Adrenal gland (tissue), 12 donors: ENCODE data around the gene USP6. TPM values are rescaled to one million over a fixed set of nuclear protein-coding genes. Genes with fewer than 3 reads are reported as not detected.
"Not testable (repeated sequence)": the region's sequence is repeated elsewhere in the genome, so short reads cannot be mapped to it uniquely, and the experiment has no call there.

Source experiments
- DNase-seq, 7 donors: peaks; one replicate each; pipeline ENCODE4 v3.0.0-alpha.2; 2019 to 2020
- H3K27ac ChIP-seq, 5 donors: fragments of 200-600 bp; sonication (generic) in 4 of 5; 1 replicate in 3 of 5; 2 replicates in 2 of 5; pipeline versions ENCODE4 v1.5.1 to v1.8.0; 2016 to 2020; ENCODE audit warnings: mild to moderate bottlenecking in 1 of 5
- H3K27me3 ChIP-seq: fragments of 200-600 bp; 2 replicates; pipeline ENCODE4 v1.8.0; 2021
- H3K36me3 ChIP-seq, 2 donors: fragments of 200-600 bp; replicated peaks in 1 of 2; 1 replicate in 1 of 2; 2 replicates in 1 of 2; pipeline versions ENCODE4 v1.5.1 to v1.8.0; 2018 to 2022
- H3K4me1 ChIP-seq, 2 donors: fragments of 200-600 bp; replicated peaks in 1 of 2; 1 replicate in 1 of 2; 2 replicates in 1 of 2; pipeline versions ENCODE4 v1.5.1 to v1.8.0; 2018 to 2021
- H3K4me3 ChIP-seq, 4 donors: fragments of 200-600 bp; sonication (generic) in 3 of 4; one replicate each; pipeline ENCODE4 v1.5.1; 2016 to 2018
- H3K9me3 ChIP-seq, 3 donors: fragments of 200-600 bp; sonication (generic) in 1 of 3; replicated peaks in 1 of 3; 1 replicate in 2 of 3; 2 replicates in 1 of 3; pipeline versions ENCODE4 v1.5.1 to v1.8.0; 2016 to 2021
- POLR2A ChIP-seq, 2 donors: fragments of 450-650 bp; IDR thresholded peaks; one replicate each; pipeline ENCODE4 v1.6.1; 2017; ENCODE audit warnings: antibody characterized with exemption in 2 of 2, mild to moderate bottlenecking in 2 of 2, moderate library complexity in 1 of 2
- WGBS, 4 donors: extraction: QIAGEN DNeasy Blood & Tissue Kit in 2 of 4; methylation state at CpG; one replicate each; pipeline versions ENCODE4 v1.1.5 to v1.1.7; 2013 to 2017; 5-methylcytosine and 5-hydroxymethylcytosine counted together
- intact Hi-C, 2 donors: fragments of 100-400 bp; cut with DNase I; formaldehyde crosslinking; loops; one replicate each; pipeline versions ENCODE4 v1.14.1 to v1.15.0; 2022 to 2023
- polyA plus RNA-seq, 3 donors: library from polyadenylated mRNA; stranded (reverse); fragments of 200-250 nt in 2 of 3; fragments of 350-450 nt in 1 of 3; fragmentation: Illumina TruSeq in 1 of 3; extraction: RNeasy Lipid Tissue Mini Kit (QIAGEN cat#74804) in 1 of 3; gene quantifications; one replicate each; pipeline ENCODE4 v1.2.3, GENCODE V29; 2013 to 2014
- total RNA-seq, 9 donors: library from RNA; depleted of rRNA in 4 of 9; stranded (reverse); fragments of >200 nt in 4 of 9; fragments of 120-200 nt in 1 of 9; fragmentation: NEBNext Ultra II Directional in 1 of 9; extraction: Animal tissue kit (Norgen Biotek cat#: 25700) in 1 of 9; gene quantifications; one replicate each; pipeline versions ENCODE4 v1.1.0 to v1.2.4, GENCODE V29; 2013 to 2023
- TF ChIP-seq, protein P1 (sequence below), 6 experiments: fragments of 450-650 bp in 4 of 6; fragments of 200-600 bp in 2 of 6; sonication (generic) in 1 of 6; IDR thresholded peaks; 1 replicate in 5 of 6; 2 replicates in 1 of 6; pipeline versions ENCODE4 v1.5.1 to v1.8.0; 2016 to 2021; ENCODE audit warnings: antibody characterized with exemption in 6 of 6, mild to moderate bottlenecking in 2 of 6, moderate library complexity in 1 of 6
- donor health status: healthy with polysubstance abuse.
- donor health status: Bipolar disorder and iron deficiency.
- donor health status: DM: yes; HTN: yes; CAD: no.
- donor health status: DM: no; HTN: no; CAD: no.
- donor health status: DM: no; HTN: no; CAD: no.
- donor health status: DM: yes; HTN: yes; CAD: no.

The USP6 gene
- total and polyA plus RNA-seq, 12 donors: 0.04 to 0.40 (median 0.14) TPM; not detected in 3

DNA sequence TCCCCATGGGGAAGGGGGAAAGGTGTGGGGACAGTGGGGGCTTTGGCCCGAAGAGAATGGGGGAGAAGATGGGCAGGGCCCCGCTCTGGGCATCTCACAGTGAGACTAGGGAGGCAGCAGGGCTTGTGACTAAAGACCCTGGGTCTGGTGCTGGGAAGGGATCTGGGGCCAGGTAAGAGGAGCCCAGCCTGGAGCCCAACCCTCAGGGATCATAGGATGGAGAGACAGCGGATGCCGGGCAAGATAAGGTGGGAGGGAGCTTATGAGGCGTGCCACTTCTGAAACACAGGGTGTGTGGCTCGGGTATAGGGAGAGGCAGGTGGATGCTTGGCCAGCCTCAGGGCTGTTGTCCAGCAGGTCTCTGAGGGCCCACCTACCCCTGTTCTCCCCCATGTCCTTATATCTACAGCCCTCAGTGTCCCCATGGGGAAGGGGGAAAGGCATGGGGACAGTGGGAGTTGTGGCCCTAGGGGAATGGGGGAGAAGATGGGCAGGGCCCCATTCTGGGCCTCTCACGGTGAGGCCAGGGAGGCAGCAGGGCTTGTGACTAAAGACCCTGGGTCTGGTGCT lies 15.4 kb downstream of the USP6 start:
- no peak for DNase-seq

GRCh38 chr17:5131799-5132502 lies 16.1 kb downstream of the USP6 start:
- H3K4me3 ChIP-seq, intact Hi-C loops, H3K27ac ChIP-seq, H3K4me1 ChIP-seq, H3K27me3 ChIP-seq, H3K9me3 ChIP-seq, H3K36me3 ChIP-seq, DNase-seq: not testable (repeated sequence)
- WGBS, 4 donors: 73 to 90% (median 83%) methylated on average over 11 to 16 of the region's 16 CpGs

More for the DNA sequence above, 15.4 kb downstream of the USP6 start:
- Histone ChIP-seq H3K4me3 (no peak overlapping the region), H3K36me3 (no peaks in the 10 kb centered on the region), H3K27ac (no peak overlapping the region), H3K27me3 (no peaks in the 10 kb centered on the region), H3K4me1 (no peaks in the 10 kb centered on the region), H3K9me3 (no peaks in the 10 kb centered on the region)
- 79 to 96% (median 85%) methylated on average over 6 to 7 of the region's 7 CpGs for WGBS, 4 donors
- intact Hi-C loops: no loop called here
- TF ChIP-seq, protein P1, sequence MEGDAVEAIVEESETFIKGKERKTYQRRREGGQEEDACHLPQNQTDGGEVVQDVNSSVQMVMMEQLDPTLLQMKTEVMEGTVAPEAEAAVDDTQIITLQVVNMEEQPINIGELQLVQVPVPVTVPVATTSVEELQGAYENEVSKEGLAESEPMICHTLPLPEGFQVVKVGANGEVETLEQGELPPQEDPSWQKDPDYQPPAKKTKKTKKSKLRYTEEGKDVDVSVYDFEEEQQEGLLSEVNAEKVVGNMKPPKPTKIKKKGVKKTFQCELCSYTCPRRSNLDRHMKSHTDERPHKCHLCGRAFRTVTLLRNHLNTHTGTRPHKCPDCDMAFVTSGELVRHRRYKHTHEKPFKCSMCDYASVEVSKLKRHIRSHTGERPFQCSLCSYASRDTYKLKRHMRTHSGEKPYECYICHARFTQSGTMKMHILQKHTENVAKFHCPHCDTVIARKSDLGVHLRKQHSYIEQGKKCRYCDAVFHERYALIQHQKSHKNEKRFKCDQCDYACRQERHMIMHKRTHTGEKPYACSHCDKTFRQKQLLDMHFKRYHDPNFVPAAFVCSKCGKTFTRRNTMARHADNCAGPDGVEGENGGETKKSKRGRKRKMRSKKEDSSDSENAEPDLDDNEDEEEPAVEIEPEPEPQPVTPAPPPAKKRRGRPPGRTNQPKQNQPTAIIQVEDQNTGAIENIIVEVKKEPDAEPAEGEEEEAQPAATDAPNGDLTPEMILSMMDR (IDR thresholded peaks at IDR 0.05): no peak
- no peak for TF ChIP-seq POLR2A (IDR thresholded peaks at IDR 0.05)

DNA sequence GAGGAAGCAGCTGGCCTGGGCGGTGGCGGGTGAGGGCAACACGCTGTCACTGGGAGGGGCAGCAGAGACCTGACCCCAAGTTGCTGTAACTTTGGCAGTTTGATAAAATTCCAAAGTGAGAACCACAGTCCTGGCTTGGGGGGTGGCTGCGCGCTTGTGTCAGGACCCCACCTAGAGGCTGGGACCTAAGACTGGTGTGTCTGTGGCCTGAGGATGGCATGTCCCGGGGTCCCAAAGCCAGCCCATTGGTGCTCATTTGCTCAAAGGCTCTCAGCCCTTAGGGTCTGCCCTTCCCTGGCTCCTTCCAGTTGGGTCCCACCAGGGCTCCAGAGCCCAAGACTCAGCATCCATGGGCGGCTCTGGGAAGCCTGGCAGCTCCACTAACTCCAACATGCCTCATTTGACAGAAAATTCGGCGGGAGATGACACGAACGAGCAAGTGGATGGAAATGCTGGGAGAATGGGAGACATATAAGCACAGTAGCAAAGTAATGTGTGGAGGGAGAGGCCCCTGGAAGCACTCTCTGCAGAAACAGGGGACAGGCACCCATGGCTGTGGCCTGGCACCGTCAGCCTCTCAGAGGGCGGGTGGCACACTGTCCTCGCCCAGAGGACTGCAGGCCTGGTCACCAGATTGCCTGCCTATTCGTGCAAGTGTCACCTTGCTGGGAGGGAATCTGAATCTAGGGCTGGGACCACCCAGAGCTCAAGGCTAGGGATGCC lies 16.8 kb downstream of the USP6 start:
- peak in 1 of 7 donors; percentile 10 for DNase-seq
- H3K27me3 ChIP-seq, H3K27ac ChIP-seq, H3K4me1 ChIP-seq, H3K4me3 ChIP-seq, H3K9me3 ChIP-seq, H3K36me3 ChIP-seq, intact Hi-C loops: not testable (repeated sequence)
- 91 to 94% (median 92%) methylated on average over 9 to 15 of the region's 15 CpGs for WGBS, 4 donors

GRCh38 chr17:5133311-5133710 lies 17.5 kb downstream of the USP6 start:
- H3K27ac ChIP-seq: no peak overlapping the region
- no peaks in the 10 kb centered on the region for H3K27me3 ChIP-seq
- no peaks in the 10 kb centered on the region for H3K9me3 ChIP-seq
- WGBS, 4 donors: 73 to 89% (median 79%) methylated on average over 6 to 8 of the region's 8 CpGs
- no peak for DNase-seq
- no peak for TF ChIP-seq POLR2A (IDR thresholded peaks at IDR 0.05)
- TF ChIP-seq, protein P1 (IDR thresholded peaks at IDR 0.05): no peak
- H3K4me1 ChIP-seq: no peaks in the 10 kb centered on the region
- no peak overlapping the region for H3K4me3 ChIP-seq
- no peaks in the 10 kb centered on the region for H3K36me3 ChIP-seq
- intact Hi-C loops: no loop called here

GRCh38 chr17:5133961-5134360 lies 18.1 kb downstream of the USP6 start:
- H3K27ac ChIP-seq, H3K36me3 ChIP-seq, H3K9me3 ChIP-seq, H3K4me1 ChIP-seq, intact Hi-C loops, H3K4me3 ChIP-seq, DNase-seq, H3K27me3 ChIP-seq: not testable (repeated sequence)
- WGBS, 4 donors: 86 to 90% (median 87%) methylated on average over 7 to 8 of the region's 8 CpGs

DNA sequence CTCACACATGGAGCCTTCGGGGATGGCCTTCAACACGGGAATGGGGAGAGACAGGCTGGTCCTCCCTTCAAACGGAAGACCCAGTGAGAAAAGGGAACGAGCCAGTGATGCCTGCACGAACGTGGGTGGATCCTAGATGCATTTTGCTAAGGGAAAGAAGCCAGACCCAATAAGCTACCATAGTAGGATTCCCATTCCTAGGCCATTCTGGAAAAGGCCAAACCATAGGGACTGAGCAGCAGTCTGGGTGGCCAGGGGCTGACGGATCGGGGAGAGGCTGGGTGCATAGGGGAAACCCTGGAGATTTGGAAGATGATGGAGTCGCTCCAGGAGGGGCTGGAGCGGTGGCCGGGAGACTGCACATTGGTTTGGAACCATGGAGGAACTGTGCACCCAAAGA lies 18.7 kb downstream of the USP6 start:
- H3K36me3 ChIP-seq, intact Hi-C loops, H3K4me3 ChIP-seq, H3K27ac ChIP-seq, DNase-seq, H3K9me3 ChIP-seq, H3K27me3 ChIP-seq, H3K4me1 ChIP-seq: not testable (repeated sequence)
- 81 to 88% (median 84%) methylated on average over 11 of the region's 11 CpGs for WGBS, 4 donors

DNA sequence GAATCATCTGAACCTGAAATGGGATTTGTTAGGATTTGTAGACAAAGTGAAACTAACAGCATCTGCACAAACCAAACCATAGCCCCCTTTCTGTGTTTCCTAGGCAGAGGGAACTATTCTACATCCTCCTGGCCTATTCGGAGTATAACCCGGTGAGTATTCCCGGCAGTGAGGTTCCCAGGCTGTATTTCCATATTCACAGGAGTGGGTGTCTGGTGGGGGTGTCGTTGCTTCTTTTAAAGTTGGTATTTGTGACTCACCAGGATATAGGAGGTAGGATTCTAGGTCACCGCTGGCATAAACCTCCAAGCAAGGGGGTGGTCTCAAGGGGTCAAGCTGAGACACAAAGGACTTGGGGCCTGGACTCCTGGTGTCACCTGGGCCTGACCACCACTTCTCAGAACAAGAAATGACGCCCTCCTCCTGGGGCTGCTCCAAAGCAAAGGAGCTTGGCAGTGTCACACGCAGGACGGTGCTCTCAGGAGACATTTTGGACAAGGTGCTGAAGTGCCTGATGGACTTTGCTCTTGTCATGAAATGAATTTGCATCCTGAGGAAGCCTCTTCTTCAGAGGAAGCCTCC lies 19.4 kb downstream of the USP6 start:
- H3K4me1 ChIP-seq, H3K9me3 ChIP-seq, H3K36me3 ChIP-seq, H3K27ac ChIP-seq, H3K4me3 ChIP-seq, DNase-seq, intact Hi-C loops, H3K27me3 ChIP-seq: not testable (repeated sequence)
- WGBS, 4 donors: 81 to 85% (median 83%) methylated on average over 7 to 8 of the region's 8 CpGs
